Measurements from ENCODE around the gene RNF167. TPM values are rescaled to one million over a fixed set of nuclear protein-coding genes. Genes with fewer than 3 reads are reported as not detected.
A peak's percentile ranks its signal among the peaks of the same experiment; 100 is the strongest.

RNF167 gene
- total and polyA plus RNA-seq, 2 of the 13 experiments (the other 11 are each of a cell fraction or from before 2014, with no cell fraction given), result 44.1 to 45.4 TPM

- TF ChIP-seq, protein P1, sequence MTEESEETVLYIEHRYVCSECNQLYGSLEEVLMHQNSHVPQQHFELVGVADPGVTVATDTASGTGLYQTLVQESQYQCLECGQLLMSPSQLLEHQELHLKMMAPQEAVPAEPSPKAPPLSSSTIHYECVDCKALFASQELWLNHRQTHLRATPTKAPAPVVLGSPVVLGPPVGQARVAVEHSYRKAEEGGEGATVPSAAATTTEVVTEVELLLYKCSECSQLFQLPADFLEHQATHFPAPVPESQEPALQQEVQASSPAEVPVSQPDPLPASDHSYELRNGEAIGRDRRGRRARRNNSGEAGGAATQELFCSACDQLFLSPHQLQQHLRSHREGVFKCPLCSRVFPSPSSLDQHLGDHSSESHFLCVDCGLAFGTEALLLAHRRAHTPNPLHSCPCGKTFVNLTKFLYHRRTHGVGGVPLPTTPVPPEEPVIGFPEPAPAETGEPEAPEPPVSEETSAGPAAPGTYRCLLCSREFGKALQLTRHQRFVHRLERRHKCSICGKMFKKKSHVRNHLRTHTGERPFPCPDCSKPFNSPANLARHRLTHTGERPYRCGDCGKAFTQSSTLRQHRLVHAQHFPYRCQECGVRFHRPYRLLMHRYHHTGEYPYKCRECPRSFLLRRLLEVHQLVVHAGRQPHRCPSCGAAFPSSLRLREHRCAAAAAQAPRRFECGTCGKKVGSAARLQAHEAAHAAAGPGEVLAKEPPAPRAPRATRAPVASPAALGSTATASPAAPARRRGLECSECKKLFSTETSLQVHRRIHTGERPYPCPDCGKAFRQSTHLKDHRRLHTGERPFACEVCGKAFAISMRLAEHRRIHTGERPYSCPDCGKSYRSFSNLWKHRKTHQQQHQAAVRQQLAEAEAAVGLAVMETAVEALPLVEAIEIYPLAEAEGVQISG (CRISPR knock-in tag; IDR thresholded peaks at IDR 0.05), result 0 out of 2 replicates have a peak, but pooled peaks have one; percentile 31
- TF ChIP-seq POGK (CRISPR knock-in tag; conservative IDR thresholded peaks at IDR 0.05) (peak; percentile 72; the same call in 1 of the 2 replicates), ELF3 (CRISPR knock-in tag; IDR thresholded peaks at IDR 0.05) (0 out of 2 replicates have a peak, but pooled peaks have one; percentile 19), DZIP1 (CRISPR knock-in tag; IDR thresholded peaks at IDR 0.05) (0 out of 2 replicates have a peak, but pooled peaks have one; percentile 31), ZNF17 (CRISPR knock-in tag; IDR thresholded peaks at IDR 0.05) (no peak), TFDP2 (CRISPR knock-in tag; IDR thresholded peaks at IDR 0.05) (0 out of 2 replicates have a peak, but pooled peaks have one; percentile 25), ONECUT2 (CRISPR knock-in tag; IDR thresholded peaks at IDR 0.05) (no peak), ZNF572 (CRISPR knock-in tag; IDR thresholded peaks at IDR 0.05) (0 out of 2 replicates have a peak, but pooled peaks have one; percentile 45), ZNF235 (CRISPR knock-in tag; IDR thresholded peaks at IDR 0.05; ENCODE audit: borderline replicate concordance) (no peak), SAFB2 (CRISPR knock-in tag; IDR thresholded peaks at IDR 0.05; ENCODE audit: borderline replicate concordance, low read depth) (no peak), KDM6A (CRISPR knock-in tag; IDR thresholded peaks at IDR 0.05; ENCODE audit: low read depth) (no peak), DMAP1 (CRISPR knock-in tag; IDR thresholded peaks at IDR 0.05) (no peak), ZNF329 (CRISPR knock-in tag; IDR thresholded peaks at IDR 0.05; ENCODE audit: low read depth) (no peak), IRF9 (CRISPR knock-in tag; IDR thresholded peaks at IDR 0.05; ENCODE audit: borderline replicate concordance) (no peak), TAF15 (IDR thresholded peaks at IDR 0.05; ENCODE audit: low read depth, low read length, poor library complexity, severe bottlenecking) (no peak)
- TF ChIP-seq, protein P2, sequence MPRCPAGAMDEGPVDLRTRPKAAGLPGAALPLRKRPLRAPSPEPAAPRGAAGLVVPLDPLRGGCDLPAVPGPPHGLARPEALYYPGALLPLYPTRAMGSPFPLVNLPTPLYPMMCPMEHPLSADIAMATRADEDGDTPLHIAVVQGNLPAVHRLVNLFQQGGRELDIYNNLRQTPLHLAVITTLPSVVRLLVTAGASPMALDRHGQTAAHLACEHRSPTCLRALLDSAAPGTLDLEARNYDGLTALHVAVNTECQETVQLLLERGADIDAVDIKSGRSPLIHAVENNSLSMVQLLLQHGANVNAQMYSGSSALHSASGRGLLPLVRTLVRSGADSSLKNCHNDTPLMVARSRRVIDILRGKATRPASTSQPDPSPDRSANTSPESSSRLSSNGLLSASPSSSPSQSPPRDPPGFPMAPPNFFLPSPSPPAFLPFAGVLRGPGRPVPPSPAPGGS (CRISPR knock-in tag; IDR thresholded peaks at IDR 0.05), result no peak
Observed at GRCh38 chr17:4934173-4934979, 5.7 kb upstream of the RNF167 start (continued).

Data from HepG2 (cell line).